IMR-90 (cell line): ENCODE data around the gene LRPAP1. TPM values are rescaled to one million over a fixed set of nuclear protein-coding genes. Genes with fewer than 3 reads are reported as not detected.

Experiments used
- ATAC-seq: fragments of 200-7000 bp; cut with Tn5 transposase; 2 replicates; pipeline ENCODE4 v1.9.1; 2020; ENCODE audit warnings: low read depth, mild to moderate bottlenecking, moderate library complexity
- BruUV-seq: library from RNA; stranded (reverse); fragments of 400-500 nt; replicated peaks from 2 replicates; lab custom pipeline; 2021; lab: Mats Ljungman, UMichigan
- CTCF ChIA-PET: fragments of 300-600 bp; formaldehyde crosslinking; extraction: SDS; loops from one replicate; lab custom pipeline; 2021; ENCODE audit warnings: antibody characterized with exemption; lab: Yijun Ruan, JAX
- POLR2A ChIA-PET: fragments of 300-600 bp; sonication (Branson Sonifier 250); formaldehyde crosslinking; loops from one replicate; lab custom pipeline; 2022; ENCODE audit warnings: antibody characterized with exemption; ENCODE audit not compliant: unreplicated experiment; lab: Charles Lee
- DNase-seq: peaks from one replicate; pipeline ENCODE4 v3.0.0; 2013
- H2AFZ ChIP-seq: replicated peaks from 2 replicates; pipeline ENCODE3; 2013; ENCODE audit warnings: low read length, mild to moderate bottlenecking; ENCODE audit not compliant: poor library complexity
- H2AK5ac ChIP-seq: 2 replicates; pipeline ENCODE4 v1.6.1; 2013; ENCODE audit warnings: low read depth, low read length, inconsistent platforms
- H2AK9ac ChIP-seq: replicated peaks from 2 replicates; pipeline ENCODE3; 2013; ENCODE audit warnings: mild to moderate bottlenecking, low read depth, low read length, moderate library complexity; ENCODE audit not compliant: poor library complexity
- H2BK120ac ChIP-seq: 2 replicates; pipeline ENCODE4 v1.6.1; 2013; ENCODE audit warnings: low read depth, low read length, inconsistent platforms
- H2BK15ac ChIP-seq: 3 replicates; pipeline ENCODE4 v1.6.1; 2013; ENCODE audit warnings: low read depth, low read length, inconsistent platforms
- H2BK20ac ChIP-seq: 2 replicates; pipeline ENCODE4 v1.6.1; 2013; ENCODE audit warnings: low read depth, mild to moderate bottlenecking, inconsistent platforms, low read length, moderate library complexity
- H2BK5ac ChIP-seq: 2 replicates; pipeline ENCODE4 v1.6.1; 2013; ENCODE audit warnings: mild to moderate bottlenecking, low read depth, low read length, inconsistent platforms; ENCODE audit not compliant: poor library complexity, severe bottlenecking
- H3K14ac ChIP-seq: replicated peaks from 2 replicates; pipeline ENCODE4 v1.6.1; 2013; ENCODE audit warnings: low read depth, low read length, inconsistent platforms
- H3K18ac ChIP-seq: 2 replicates; pipeline ENCODE4 v1.6.1; 2013; ENCODE audit warnings: low read depth, low read length, control low read depth
- H3K23ac ChIP-seq: 2 replicates; pipeline ENCODE4 v1.6.1; 2013; ENCODE audit warnings: low read depth, low read length, inconsistent platforms
- H3K27ac ChIP-seq: 2 replicates; pipeline ENCODE4 v1.5.1; 2013; ENCODE audit warnings: mild to moderate bottlenecking, control low read depth, low read length; ENCODE audit not compliant: insufficient read depth
- H3K27me3 ChIP-seq: 2 replicates; pipeline ENCODE4 v1.6.1; 2013; ENCODE audit warnings: low read length; ENCODE audit not compliant: control insufficient read depth, insufficient read depth
- H3K36me3 ChIP-seq: 2 replicates; pipeline ENCODE4 v1.6.1; 2013; ENCODE audit warnings: low read length, mixed read lengths; ENCODE audit not compliant: control insufficient read depth, insufficient read depth
- H3K4ac ChIP-seq: 2 replicates; pipeline ENCODE4 v1.6.1; 2013; ENCODE audit warnings: low read depth, low read length, inconsistent platforms
- H3K4me1 ChIP-seq: 2 replicates; pipeline ENCODE4 v1.6.1; 2013; ENCODE audit warnings: low read length, mixed read lengths; ENCODE audit not compliant: control insufficient read depth, insufficient read depth
- H3K4me2 ChIP-seq: 2 replicates; pipeline ENCODE4 v1.6.1; 2013; ENCODE audit warnings: low read depth, mild to moderate bottlenecking, control low read depth, low read length, moderate library complexity
- H3K4me3 ChIP-seq: 2 replicates; pipeline ENCODE4 v1.5.1; 2013; ENCODE audit warnings: low read depth, mild to moderate bottlenecking, control low read depth, low read length, moderate library complexity; ENCODE audit not compliant: insufficient read depth
- H3K56ac ChIP-seq: 2 replicates; pipeline ENCODE4 v1.6.1; 2013; ENCODE audit warnings: low read length, inconsistent platforms; ENCODE audit not compliant: insufficient read depth; ENCODE audit errors: extremely low read depth
- H3K79me1 ChIP-seq, 2 experiments: 2 replicates each; pipeline ENCODE4 v1.6.1; 2013; ENCODE audit warnings: low read length in 2 of 2, inconsistent platforms in 1 of 2, low read depth in 1 of 2
- H3K9ac ChIP-seq: 2 replicates; pipeline ENCODE4 v1.6.1; 2013; ENCODE audit warnings: low read depth, low read length, control low read depth
- H3K9me1 ChIP-seq: 2 replicates; pipeline ENCODE4 v1.6.1; 2013; ENCODE audit warnings: low read length, inconsistent platforms; ENCODE audit not compliant: insufficient read depth
- H3K9me3 ChIP-seq: 2 replicates; pipeline ENCODE4 v1.6.1; 2013; ENCODE audit warnings: low read length; ENCODE audit not compliant: control insufficient read depth, insufficient read depth
- H4K20me1 ChIP-seq: 2 replicates; pipeline ENCODE4 v1.6.1; 2013; ENCODE audit warnings: low read length, inconsistent platforms; ENCODE audit not compliant: insufficient read depth
- H4K5ac ChIP-seq: 2 replicates; pipeline ENCODE4 v1.6.1; 2013; ENCODE audit warnings: mild to moderate bottlenecking, low read depth, low read length, control low read depth
- H4K8ac ChIP-seq, 2 experiments: 2 replicates each; pipeline ENCODE4 v1.6.1; 2013; ENCODE audit warnings: low read depth in 2 of 2, low read length in 2 of 2, control low read depth in 1 of 2, inconsistent platforms in 1 of 2
- H4K91ac ChIP-seq: 2 replicates; pipeline ENCODE4 v1.6.1; 2013; ENCODE audit warnings: low read depth, low read length, inconsistent platforms; ENCODE audit not compliant: insufficient read depth
- CEBPB ChIP-seq: IDR thresholded peaks from 2 replicates; pipeline ENCODE4 v1.6.1; 2012; ENCODE audit warnings: low read depth, low read length, improper control_type of control experiment
- MAFK ChIP-seq: IDR thresholded peaks from 2 replicates; pipeline ENCODE4 v1.6.1; 2012; ENCODE audit warnings: low read depth, low read length, improper control_type of control experiment
- MXI1 ChIP-seq: IDR thresholded peaks from 2 replicates; pipeline ENCODE4 v1.6.1; 2012; ENCODE audit warnings: low read depth, mild to moderate bottlenecking, low read length, moderate library complexity, borderline replicate concordance
- NFE2L2 ChIP-seq: fragments of 150-350 bp; IDR thresholded peaks from 2 replicates; pipeline ENCODE4 v1.6.1; 2016; ENCODE audit warnings: low read depth, mild to moderate bottlenecking, low read length
- POLR2A ChIP-seq: IDR thresholded peaks from 2 replicates; pipeline ENCODE4 v1.6.1; 2012; ENCODE audit warnings: mild to moderate bottlenecking, low read depth, low read length
- RAD21 ChIP-seq: IDR thresholded peaks from 2 replicates; pipeline ENCODE4 v1.6.1; 2012; ENCODE audit warnings: low read length, improper control_type of control experiment
- RCOR1 ChIP-seq: IDR thresholded peaks from 2 replicates; pipeline ENCODE4 v1.6.1; 2012; ENCODE audit warnings: mild to moderate bottlenecking, low read length, improper control_type of control experiment; ENCODE audit not compliant: insufficient replicate concordance
- SMC3 ChIP-seq: fragments of 150-350 bp; IDR thresholded peaks from 2 replicates; pipeline ENCODE4 v1.6.1; 2016; ENCODE audit warnings: low read depth, mild to moderate bottlenecking, antibody characterized with exemption, low read length, moderate library complexity
- WGBS, 2 experiments: methylation state at CpG; one replicate each; pipeline versions ENCODE4 v1.1.5 to v1.1.7; 2013; ENCODE audit warnings: missing lambda C conversion rate in 2 of 2; ENCODE audit not compliant: insufficient read length in 1 of 2; ENCODE audit errors: extremely low coverage in 2 of 2; 5-methylcytosine and 5-hydroxymethylcytosine counted together
- dilution Hi-C: fragments of 300-500 bp; cut with HindIII; formaldehyde crosslinking; loops from one replicate; pipeline ENCODE4 v1.14.3; 2018; ENCODE audit warnings: low sequenced_read_pairs; ENCODE audit not compliant: unreplicated experiment
- in situ Hi-C: fragments of 300-500 bp; cut with MboI; formaldehyde crosslinking; loops from 3 replicates; pipeline ENCODE4 v1.14.3; 2019; ENCODE audit warnings: low sequenced_read_pairs, inconsistent platforms, mixed read lengths
- intact Hi-C: fragments of 100-400 bp; cut with micrococcal nuclease; formaldehyde crosslinking; loops from 2 replicates; pipeline ENCODE4 v1.10.0; 2022
- polyA plus RNA-seq, 3 experiments: library from polyadenylated mRNA; depleted of rRNA; stranded (reverse); fragments of >200 nt; gene quantifications; 2 replicates each; pipeline ENCODE4 v1.2.3, GENCODE V29; 2012; ENCODE audit warnings: low replicate concordance in 1 of 3
- total RNA-seq: library from RNA; depleted of rRNA; stranded (reverse); fragments of >200 nt; gene quantifications from 2 replicates; pipeline ENCODE4 v1.2.3, GENCODE V29; 2012
- TF ChIP-seq, protein P1 (sequence below): conservative IDR thresholded peaks from 2 replicates; pipeline ENCODE4 v1.5.1; 2012; ENCODE audit warnings: mild to moderate bottlenecking, low read depth, low read length, improper control_type of control experiment
- TF ChIP-seq, protein P2 (sequence below): fragments of 150-350 bp; IDR thresholded peaks from 2 replicates; pipeline ENCODE4 v1.6.1; 2017; ENCODE audit warnings: mild to moderate bottlenecking, antibody characterized with exemption, low read length, low read depth
- TF ChIP-seq, protein P3 (sequence below): fragments of 150-350 bp; IDR thresholded peaks from 2 replicates; pipeline ENCODE4 v1.6.1; 2016; ENCODE audit warnings: low read depth, mild to moderate bottlenecking, low read length, moderate library complexity, borderline replicate concordance

LRPAP1 gene
- total and polyA plus RNA-seq, 2 of the 4 experiments (the other 2 are of a cell fraction): 135 to 175 TPM

DNA sequence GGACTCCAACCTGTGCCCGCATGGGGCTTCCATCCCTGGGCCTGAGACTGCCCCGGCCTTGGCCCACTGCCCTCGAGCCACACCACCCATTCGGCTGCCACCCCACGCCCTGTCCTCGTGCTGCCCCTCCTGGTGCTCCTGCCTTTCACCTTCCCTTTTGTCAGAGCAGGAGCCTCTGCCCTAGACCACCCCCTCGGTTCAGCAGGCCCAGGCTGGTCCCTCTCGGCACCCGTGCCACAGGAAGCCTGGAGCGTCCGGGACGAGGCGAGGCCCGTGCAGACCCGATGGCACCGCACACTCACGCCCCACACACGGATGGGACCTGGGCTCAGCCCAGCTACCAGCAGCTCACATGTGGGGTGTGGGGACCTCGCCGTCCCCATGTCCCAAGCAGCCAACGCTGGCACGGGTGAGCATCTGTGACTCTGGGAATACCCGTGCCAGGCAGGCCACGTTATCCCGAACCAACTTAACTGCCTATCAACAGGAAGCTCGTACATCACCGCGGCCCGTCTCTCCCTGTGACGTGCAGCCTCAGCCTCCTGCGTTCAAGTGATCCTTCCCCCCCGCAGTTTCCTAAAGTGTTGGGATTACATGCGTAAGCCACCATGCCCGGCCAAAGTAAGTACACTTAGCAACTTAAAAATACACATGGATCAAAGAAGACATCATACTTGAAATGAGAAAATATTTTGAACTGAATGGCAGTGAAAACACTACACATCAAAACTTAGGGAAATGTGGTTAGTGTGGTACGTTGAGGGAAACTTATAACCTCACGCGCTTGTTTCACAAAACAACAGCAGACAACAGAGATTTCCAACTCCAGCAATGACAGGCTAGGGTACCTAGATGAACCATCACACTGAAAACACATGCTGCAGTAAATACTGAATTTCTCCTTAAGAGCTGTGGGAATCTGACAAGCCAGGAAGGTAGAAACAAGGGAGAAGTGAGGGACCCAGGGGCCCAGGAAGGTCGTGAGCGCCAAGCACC is 29.0 kb downstream of the LRPAP1 start:
- Histone ChIP-seq H3K18ac (no peak overlapping the region), H2BK120ac (no peak overlapping the region), H4K8ac (no peak overlapping the region), H3K14ac (no peak overlapping the region), H3K4me3 (no peak overlapping the region), H3K27ac (no peak overlapping the region), H3K4ac (no peak overlapping the region), H2AK9ac (no peak overlapping the region), H2BK15ac (no peak overlapping the region), H3K9me3 (no peaks in the 10 kb centered on the region), H4K91ac (no peak overlapping the region), H2AK5ac (no peak overlapping the region), H3K4me1 (no peaks in the 10 kb centered on the region), H3K9me1 (no peaks in the 10 kb centered on the region), H2BK20ac (no peak overlapping the region), H4K20me1 (peaks cover 20% of the 10 kb centered on the region), H3K56ac (no peak overlapping the region), H3K23ac (no peak overlapping the region), H2BK5ac (no peak overlapping the region), H3K9ac (no peak overlapping the region), H3K36me3 (peaks cover 15% of the 10 kb centered on the region), H4K5ac (no peak overlapping the region), H3K27me3 (no peaks in the 10 kb centered on the region), H3K79me1 (peaks cover 4 to 17% of the 10 kb centered on the region in 2 experiments), H2AFZ (peak overlapping the region; percentile 58), H3K4me2 (no peak overlapping the region)
- ChIA-PET CTCF (no interaction called here), POLR2A (no interaction called here)
- in situ Hi-C loops (no loop called here), intact Hi-C loops (no loop called here), dilution Hi-C loops (no loop called here)
- ATAC-seq: no peak
- DNase-seq: no peak
- 91% methylated on average over 22 of the region's 39 CpGs; no CpG with 5 or more reads in 1 of the 2 experiments for WGBS, 2 experiments
- TF ChIP-seq SMC3: no peak
- TF ChIP-seq, protein P1, sequence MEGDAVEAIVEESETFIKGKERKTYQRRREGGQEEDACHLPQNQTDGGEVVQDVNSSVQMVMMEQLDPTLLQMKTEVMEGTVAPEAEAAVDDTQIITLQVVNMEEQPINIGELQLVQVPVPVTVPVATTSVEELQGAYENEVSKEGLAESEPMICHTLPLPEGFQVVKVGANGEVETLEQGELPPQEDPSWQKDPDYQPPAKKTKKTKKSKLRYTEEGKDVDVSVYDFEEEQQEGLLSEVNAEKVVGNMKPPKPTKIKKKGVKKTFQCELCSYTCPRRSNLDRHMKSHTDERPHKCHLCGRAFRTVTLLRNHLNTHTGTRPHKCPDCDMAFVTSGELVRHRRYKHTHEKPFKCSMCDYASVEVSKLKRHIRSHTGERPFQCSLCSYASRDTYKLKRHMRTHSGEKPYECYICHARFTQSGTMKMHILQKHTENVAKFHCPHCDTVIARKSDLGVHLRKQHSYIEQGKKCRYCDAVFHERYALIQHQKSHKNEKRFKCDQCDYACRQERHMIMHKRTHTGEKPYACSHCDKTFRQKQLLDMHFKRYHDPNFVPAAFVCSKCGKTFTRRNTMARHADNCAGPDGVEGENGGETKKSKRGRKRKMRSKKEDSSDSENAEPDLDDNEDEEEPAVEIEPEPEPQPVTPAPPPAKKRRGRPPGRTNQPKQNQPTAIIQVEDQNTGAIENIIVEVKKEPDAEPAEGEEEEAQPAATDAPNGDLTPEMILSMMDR: no peak
- no peak for TF ChIP-seq MXI1
- TF ChIP-seq, protein P2, sequence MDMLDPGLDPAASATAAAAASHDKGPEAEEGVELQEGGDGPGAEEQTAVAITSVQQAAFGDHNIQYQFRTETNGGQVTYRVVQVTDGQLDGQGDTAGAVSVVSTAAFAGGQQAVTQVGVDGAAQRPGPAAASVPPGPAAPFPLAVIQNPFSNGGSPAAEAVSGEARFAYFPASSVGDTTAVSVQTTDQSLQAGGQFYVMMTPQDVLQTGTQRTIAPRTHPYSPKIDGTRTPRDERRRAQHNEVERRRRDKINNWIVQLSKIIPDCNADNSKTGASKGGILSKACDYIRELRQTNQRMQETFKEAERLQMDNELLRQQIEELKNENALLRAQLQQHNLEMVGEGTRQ: no peak
- TF ChIP-seq MAFK: no peak
- TF ChIP-seq POLR2A: no peak
- TF ChIP-seq CEBPB: no peak
- TF ChIP-seq, protein P3, sequence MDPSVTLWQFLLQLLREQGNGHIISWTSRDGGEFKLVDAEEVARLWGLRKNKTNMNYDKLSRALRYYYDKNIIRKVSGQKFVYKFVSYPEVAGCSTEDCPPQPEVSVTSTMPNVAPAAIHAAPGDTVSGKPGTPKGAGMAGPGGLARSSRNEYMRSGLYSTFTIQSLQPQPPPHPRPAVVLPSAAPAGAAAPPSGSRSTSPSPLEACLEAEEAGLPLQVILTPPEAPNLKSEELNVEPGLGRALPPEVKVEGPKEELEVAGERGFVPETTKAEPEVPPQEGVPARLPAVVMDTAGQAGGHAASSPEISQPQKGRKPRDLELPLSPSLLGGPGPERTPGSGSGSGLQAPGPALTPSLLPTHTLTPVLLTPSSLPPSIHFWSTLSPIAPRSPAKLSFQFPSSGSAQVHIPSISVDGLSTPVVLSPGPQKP: no peak
- TF ChIP-seq RCOR1: no peak
- no peak for TF ChIP-seq RAD21
- TF ChIP-seq NFE2L2: no peak
- no TSS peak for BruUV-seq
